T47D (cell line): ENCODE measurements around the gene MEI4.

Experiments
- DNase-seq, 2 experiments: peaks; one replicate each; pipeline versions ENCODE4 v3.0.0 to v3.0.0-alpha.2; 2011 to 2012; ENCODE audit warnings: low read depth in 1 of 2, low spot score in 1 of 2
- JUND ChIP-seq: IDR thresholded peaks from 2 replicates; pipeline ENCODE4 v1.6.1; 2012; ENCODE audit warnings: low read depth
- in situ Hi-C: cut with HindIII; loops from 2 replicates; pipeline ENCODE4 v1.10.0; 2016; ENCODE audit warnings: low sequenced_read_pairs, low pct_unique_long_range_greater_than_20kb

Gene MEI4, protein sequence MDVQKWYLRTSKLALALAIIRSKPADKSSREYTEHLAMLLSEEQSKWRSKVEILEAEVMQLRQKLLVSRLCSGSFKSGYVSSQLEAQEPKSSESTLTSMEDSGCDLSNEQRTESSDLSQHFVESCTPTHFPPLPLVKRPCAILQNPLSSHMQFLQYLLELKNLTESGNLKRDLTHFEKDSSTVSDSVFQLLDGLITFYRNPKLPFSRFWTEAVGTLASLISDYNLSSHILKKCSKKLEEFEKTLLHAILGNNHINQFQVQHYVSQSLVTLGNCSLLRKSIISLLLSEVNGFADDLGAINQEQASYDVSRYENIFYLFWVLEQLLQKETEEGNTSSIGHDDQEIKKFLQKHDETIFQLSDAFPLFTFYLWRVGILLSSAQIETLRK

GRCh38 chr6:77652739-77653138, at the start of gene MEI4:
Gene MEI4 (plus strand): TSS chr6:77653039. CDS start chr6:77690672, 37,633 bp downstream.
- TF ChIP-seq JUND = no peak
- in situ Hi-C loops = no loop called here
- no peak for DNase-seq

DNA sequence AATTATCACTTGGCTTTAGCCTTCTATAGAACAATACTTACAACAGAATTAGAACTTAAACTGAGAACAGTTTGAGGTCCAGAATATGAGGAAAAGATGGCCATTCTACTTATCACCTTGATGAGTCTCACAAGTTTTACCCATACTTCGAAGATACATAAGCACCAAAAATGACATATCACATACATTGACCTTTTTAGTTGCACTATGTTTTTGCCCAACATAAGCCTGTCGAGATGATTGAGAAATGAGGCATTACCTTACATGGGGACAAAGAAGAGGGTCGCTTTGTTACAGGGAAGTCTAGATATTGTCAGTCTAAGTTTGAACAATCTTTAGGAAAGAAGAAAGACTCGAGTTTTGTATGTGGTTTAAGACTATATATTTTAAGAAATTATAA, 48.4 kb upstream of the MEI4 start:
- no peak for DNase-seq

GRCh38 chr6:77607004-77607403, 45.8 kb upstream of the MEI4 start:
- TF ChIP-seq JUND = no peak
- in situ Hi-C loops = no loop called here
- DNase-seq = no peak

More for the DNA sequence above, 48.4 kb upstream of the MEI4 start:
- in situ Hi-C loops = no loop called here
- no peak for TF ChIP-seq JUND

GRCh38 chr6:77609106-77609505, 43.7 kb upstream of the MEI4 start:
- in situ Hi-C loops = no loop called here
- no peak for TF ChIP-seq JUND
- DNase-seq = no peak

GRCh38 chr6:77619114-77619513, 33.7 kb upstream of the MEI4 start:
- peak in 1 of 2 experiments; percentile 1 for DNase-seq
- in situ Hi-C loops = no loop called here
- TF ChIP-seq JUND = no peak

- peak in 1 of 2 experiments; percentile 51 for DNase-seq
- in situ Hi-C loops = no loop called here
- TF ChIP-seq JUND = no peak
These were observed 32.5 kb upstream of the MEI4 start for GRCh38 chr6:77620278-77620882.

DNA sequence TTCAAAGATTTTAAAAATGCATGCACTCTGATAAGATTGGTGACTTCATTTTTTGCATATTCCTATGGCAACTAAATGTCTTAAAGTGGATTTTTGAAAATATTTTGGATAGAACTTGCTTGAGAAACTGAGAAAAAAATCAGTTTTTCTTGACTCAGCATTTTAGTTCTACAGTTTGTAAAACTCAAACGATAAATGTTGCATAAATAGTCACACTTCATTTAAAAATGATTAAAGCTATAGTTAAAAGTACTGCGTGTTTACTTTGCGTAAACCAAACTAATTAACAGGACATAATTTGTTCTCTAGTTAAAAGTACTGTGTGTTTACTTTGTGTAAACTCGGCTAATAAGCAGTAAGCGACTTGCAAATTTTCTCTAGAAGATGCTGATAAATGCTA, 28.3 kb upstream of the MEI4 start:
- in situ Hi-C loops = no loop called here
- no peak for DNase-seq
- TF ChIP-seq JUND = no peak

DNA sequence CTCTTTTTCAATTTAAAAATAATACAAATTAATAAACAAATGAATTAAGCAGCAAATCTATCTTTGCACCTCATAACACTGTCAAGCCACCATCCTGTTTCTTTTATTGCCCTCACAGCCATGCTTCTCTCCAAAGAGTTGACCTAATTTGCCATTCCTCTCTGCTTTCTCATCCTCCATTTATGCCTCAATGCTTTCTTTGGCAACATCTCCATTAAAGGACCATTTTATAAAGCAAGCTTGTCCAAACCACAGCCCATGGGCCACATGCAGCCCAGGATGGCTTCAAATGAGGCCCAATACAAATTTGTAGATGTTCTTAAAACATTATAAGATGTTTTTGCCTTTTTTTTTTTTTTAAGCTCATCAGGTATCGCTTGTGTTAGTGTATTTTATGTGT, 26.4 kb upstream of the MEI4 start:
- no peak for DNase-seq
- in situ Hi-C loops = no loop called here
- TF ChIP-seq JUND = no peak

- no peak for TF ChIP-seq JUND
- in situ Hi-C loops = no loop called here
- no peak for DNase-seq
These were observed 22.8 kb upstream of the MEI4 start for GRCh38 chr6:77630014-77630413.

- DNase-seq = no peak
- no peak for TF ChIP-seq JUND
- in situ Hi-C loops = no loop called here
These were observed 19.4 kb upstream of the MEI4 start for GRCh38 chr6:77633471-77633870.

GRCh38 chr6:77633993-77634715, 18.7 kb upstream of the MEI4 start:
- in situ Hi-C loops = no loop called here
- TF ChIP-seq JUND = no peak
- no peak for DNase-seq

GRCh38 chr6:77638129-77638830, 14.6 kb upstream of the MEI4 start:
- no peak for DNase-seq
- TF ChIP-seq JUND = no peak
- in situ Hi-C loops = no loop called here
